DOHH2 (cell line): ENCODE data around the gene SH2D2A.

ENCODE experiments used
- CTCF ChIP-seq: fragments of 200-600 bp; sonication (generic); IDR thresholded peaks from one replicate; pipeline ENCODE4 v1.5.1; 2014; ENCODE audit warnings: antibody characterized with exemption, mild to moderate bottlenecking, low read depth, low read length; ENCODE audit not compliant: poor library complexity, severe bottlenecking
- EZH2phosphoT487 ChIP-seq: fragments of 200-600 bp; sonication (generic); IDR thresholded peaks from 2 replicates; pipeline ENCODE4 v1.6.1; 2017; ENCODE audit warnings: borderline replicate concordance, mild to moderate bottlenecking, antibody characterized with exemption, low read length, moderate library complexity, mixed read lengths

GRCh38 chr1:156842618-156843300 lies 26.1 kb upstream of the SH2D2A start:
- TF ChIP-seq CTCF (no peak), EZH2phosphoT487 (no peak)
